Esophagus squamous epithelium (tissue), 4 donors: ENCODE results near the gene TOMM22.

Experiments
- CTCF ChIP-seq, 6 experiments: fragments of 450-650 bp in 4 of 6; fragments of 200-600 bp in 2 of 6; sonication (generic) in 2 of 6; IDR thresholded peaks; one replicate each; pipeline ENCODE4 v1.5.1; 2016 to 2019; ENCODE audit warnings: antibody characterized with exemption in 6 of 6, mild to moderate bottlenecking in 4 of 6, moderate library complexity in 4 of 6
- POLR2A ChIP-seq, 4 donors: fragments of 450-650 bp; IDR thresholded peaks; one replicate each; pipeline ENCODE4 v1.6.1; 2017; ENCODE audit warnings: antibody characterized with exemption in 4 of 4, mild to moderate bottlenecking in 4 of 4, moderate library complexity in 3 of 4

- no peak for TF ChIP-seq CTCF (IDR thresholded peaks at IDR 0.05)
- TF ChIP-seq POLR2A (IDR thresholded peaks at IDR 0.05): no peak
Measured at GRCh38 chr22:38734421-38735100, 52.8 kb downstream of the TOMM22 start.
